H1 (cell line): Measurements from ENCODE around the gene SPRYD4. TPM values are rescaled to one million over a fixed set of nuclear protein-coding genes. Genes with fewer than 3 reads are reported as not detected.

Experiments used
- BCL11A ChIP-seq, 2 experiments: IDR thresholded peaks; one replicate each; pipeline ENCODE4 v1.6.1; 2011; ENCODE audit warnings: low read depth in 2 of 2, low read length in 2 of 2, mild to moderate bottlenecking in 2 of 2
- CHD7 ChIP-seq: fragments of 300-600 bp; sonication (generic); IDR thresholded peaks from 2 replicates; pipeline ENCODE4 v1.7.1; 2012; ENCODE audit warnings: low read length, moderate library complexity, mild to moderate bottlenecking, inconsistent platforms; ENCODE audit not compliant: insufficient replicate concordance
- CREB1 ChIP-seq: IDR thresholded peaks from 2 replicates; pipeline ENCODE4 v1.6.1; 2012; ENCODE audit warnings: inconsistent platforms
- HDAC2 ChIP-seq, 2 experiments: fragments of 300-600 bp in 1 of 2; sonication (generic) in 1 of 2; IDR thresholded peaks; 2 replicates each; pipeline ENCODE4 v1.6.1; 2011 to 2012; ENCODE audit warnings: low read depth in 2 of 2, low read length in 2 of 2, mild to moderate bottlenecking in 2 of 2, moderate library complexity in 2 of 2, borderline replicate concordance in 1 of 2, inconsistent platforms in 1 of 2
- JUND ChIP-seq: IDR thresholded peaks from 2 replicates; pipeline ENCODE4 v1.6.1; 2011; ENCODE audit warnings: mild to moderate bottlenecking, improper control_type of control experiment, low read length
- KDM5A ChIP-seq: fragments of 200-600 bp; IDR thresholded peaks from 2 replicates; pipeline ENCODE4 v1.7.1; 2012; ENCODE audit warnings: mild to moderate bottlenecking, low read length, inconsistent platforms, mixed read lengths
- TCF12 ChIP-seq: IDR thresholded peaks from 2 replicates; pipeline ENCODE4 v1.6.1; 2011; ENCODE audit warnings: low read depth, mild to moderate bottlenecking, low read length
- ZNF274 ChIP-seq: IDR thresholded peaks from 2 replicates; pipeline ENCODE4 v1.7.0; 2012; ENCODE audit warnings: low read length, borderline replicate concordance; ENCODE audit errors: extremely low read depth
- polyA plus RNA-seq, 7 experiments: library from polyadenylated mRNA; depleted of rRNA in 3 of 7; stranded (reverse) in 5 of 7; unstranded in 2 of 7; fragments of >200 nt in 5 of 7; fragments of 200-250 nt in 2 of 7; gene quantifications; 1 replicate in 5 of 7; 2 replicates in 1 of 7; 4 replicates in 1 of 7; pipeline versions ENCODE4 v1.2.1 to v1.2.3, GENCODE V29; 2011 to 2013; ENCODE audit warnings: missing spikeins in 2 of 7, mixed read lengths in 2 of 7
- total RNA-seq: library from RNA; stranded (reverse); fragmentation: NEBNext Ultra II Directional; extraction: Animal tissue kit (Norgen Biotek cat#: 25700); gene quantifications from 2 replicates; pipeline ENCODE4 v1.2.1, GENCODE V29; 2021

The SPRYD4 gene
- total and polyA plus RNA-seq, 2 of the 8 experiments (the other 6 are each of a cell fraction or from before 2014, with no cell fraction given), result 4.3 to 5.3 TPM

- TF ChIP-seq CHD7 (no peak), TCF12 (0 out of 2 replicates have a peak, but pooled peaks have one; percentile 15), JUND (0 out of 2 replicates have a peak, but pooled peaks have one; percentile 25), BCL11A (IDR thresholded peaks at IDR 0.05; ENCODE audit: low read depth in 2 of 2, low read length in 2 of 2) (no peak), HDAC2 (IDR thresholded peaks at IDR 0.05; ENCODE audit: borderline replicate concordance in 1 of 2, low read depth in 2 of 2, low read length in 2 of 2) (0 out of 4 replicates have a peak, but pooled peaks of 1 of the 2 experiments have one; percentile 38), ZNF274 (no peak), CREB1 (peak; percentile 86), KDM5A (no peak)
These were observed 53.4 kb downstream of the SPRYD4 start, which contains the start of gene RBMS2 (continued) for GRCh38 chr12:56521590-56522371.
